GM19455 (cell line): Measurements from ENCODE around the gene KRTAP10-5.

Experiments
- ATAC-seq: cut with Tn5 transposase; IDR thresholded peaks from one replicate; pipeline ENCODE4 v1.9.1; 2021; ENCODE audit not compliant: unreplicated experiment

KRTAP10-5 gene

GRCh38 chr21:44530903-44531605, 49.4 kb downstream of the KRTAP10-5 start:
- ATAC-seq: no peak

GRCh38 chr21:44530221-44530902, 50.0 kb downstream of the KRTAP10-5 start:
- no peak for ATAC-seq

- no peak for ATAC-seq
Measured at GRCh38 chr21:44529503-44530125, 50.8 kb downstream of the KRTAP10-5 start.
